HEK293 (cell line): ENCODE results near the gene AFF3.
"Not testable (repeated sequence)": the region's sequence is repeated elsewhere in the genome, so short reads cannot be mapped to it uniquely, and the experiment has no call there.

Experiments
- CTCF ChIP-seq: fragments of 450-650 bp; formaldehyde crosslinking; IDR thresholded peaks from 2 replicates; pipeline ENCODE4 v1.5.1; 2016; ENCODE audit warnings: missing biosample characterization, missing genetic modification characterization
- KLF9 ChIP-seq: fragments of 450-650 bp; formaldehyde crosslinking; IDR thresholded peaks from 2 replicates; pipeline ENCODE4 v1.5.1; 2016; ENCODE audit warnings: missing biosample characterization, missing genetic modification characterization, low read depth
- RBAK ChIP-seq: fragments of 450-650 bp; formaldehyde crosslinking; IDR thresholded peaks from 2 replicates; pipeline ENCODE4 v1.5.1; 2016; ENCODE audit warnings: missing biosample characterization, missing genetic modification characterization
- SETDB1 ChIP-seq: IDR thresholded peaks from one replicate; pipeline ENCODE4 v1.6.1; 2017; ENCODE audit warnings: mild to moderate bottlenecking, low read length, moderate library complexity, mixed read lengths; ENCODE audit not compliant: insufficient read length
- ZBTB17 ChIP-seq: fragments of 450-650 bp; formaldehyde crosslinking; IDR thresholded peaks from 2 replicates; pipeline ENCODE4 v1.5.1; 2016; ENCODE audit warnings: missing biosample characterization, missing genetic modification characterization
- ZNF114 ChIP-seq: fragments of 450-650 bp; formaldehyde crosslinking; IDR thresholded peaks from 2 replicates; pipeline ENCODE4 v1.5.0; 2017; ENCODE audit warnings: missing biosample characterization, missing genetic modification characterization
- ZNF529 ChIP-seq: fragments of 450-650 bp; formaldehyde crosslinking; IDR thresholded peaks from 2 replicates; pipeline ENCODE4 v1.5.1; 2017; ENCODE audit warnings: missing genetic modification characterization, missing biosample characterization; ENCODE audit not compliant: insufficient replicate concordance
- ZNF777 ChIP-seq: fragments of 450-650 bp; formaldehyde crosslinking; IDR thresholded peaks from 2 replicates; pipeline ENCODE4 v1.5.1; 2017; ENCODE audit warnings: missing biosample characterization, missing genetic modification characterization, borderline replicate concordance

DNA sequence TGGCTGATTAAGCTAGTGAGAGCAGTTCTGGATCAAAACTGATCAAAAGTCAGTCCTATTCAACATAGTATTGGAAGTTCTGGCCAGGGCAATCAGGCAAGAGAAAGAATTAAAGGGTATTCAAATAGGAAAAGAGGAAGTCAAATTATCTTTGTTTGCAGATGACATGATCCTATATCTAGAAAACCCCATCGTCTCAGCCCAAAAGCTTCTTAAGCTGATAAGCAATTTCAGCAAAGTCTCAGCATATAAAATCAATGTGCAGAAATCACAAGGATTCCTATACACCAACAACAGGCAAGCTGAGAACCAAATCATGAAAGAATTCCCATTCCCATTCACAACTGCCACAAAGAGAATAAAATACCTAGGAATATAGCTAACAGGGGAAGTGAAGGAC, 368.7 kb downstream of the AFF3 start:
- not testable (repeated sequence) for TF ChIP-seq CTCF (tag by site-specific recombination); KLF9 (tag by site-specific recombination); ZBTB17 (tag by site-specific recombination); SETDB1; ZNF777 (tag by site-specific recombination); RBAK (tag by site-specific recombination); ZNF114; ZNF529 (tag by site-specific recombination)
